ENCODE measurements around the gene MAP2K6. TPM values are rescaled to one million over a fixed set of nuclear protein-coding genes. Genes with fewer than 3 reads are reported as not detected.

The MAP2K6 gene
- total RNA-seq, 1 experiment from 2014 or later, result 17.7 TPM

- H3K36me3 Mint-ChIP-seq (ENCODE audit: insufficient read depth in 1 of 3, low read depth in 3 of 3), result peaks cover 0 to 3% (median 2%) of the 10 kb centered on the region in 3 experiments; a peak in 1 of 7 replicates
- Histone ChIP-seq H3K79me2 (ENCODE audit: insufficient read depth, low read length) (no peaks in the 10 kb centered on the region), H3K23ac (ENCODE audit: insufficient read length, low read depth, low read length) (no peak overlapping the region), H2BK120ac (ENCODE audit: low read depth, low read length, poor library complexity, severe bottlenecking) (no peak overlapping the region), H4K5ac (ENCODE audit: insufficient read length, low read depth, low read length) (no peak overlapping the region), H3K4me2 (ENCODE audit: insufficient read depth, insufficient read length, low read length) (no peak overlapping the region), H3K23me2 (ENCODE audit: insufficient read length, low read depth, low read length, poor library complexity, severe bottlenecking) (peaks cover 7% of the 10 kb centered on the region), H4K20me1 (ENCODE audit: control insufficient read depth, insufficient read depth, insufficient read length) (no peaks in the 10 kb centered on the region), H2BK12ac (ENCODE audit: insufficient read length, low read depth, low read length) (no peak overlapping the region), H3K18ac (ENCODE audit: insufficient read length, low read depth, low read length) (no peak overlapping the region), H3K4ac (ENCODE audit: low read depth, low read length) (no peak overlapping the region), H4K91ac (ENCODE audit: insufficient read length, low read depth, low read length) (no peak overlapping the region), H3T11ph (ENCODE audit: low read length) (no peak overlapping the region), H2BK5ac (ENCODE audit: insufficient read length, low read length) (no peak overlapping the region), H3K27ac (ENCODE audit: insufficient read length, low read depth, low read length) (no peak overlapping the region), H2AK5ac (ENCODE audit: insufficient read length, low read length) (no peak overlapping the region), H3K27me3 (ENCODE audit: insufficient read depth, low read length) (no peaks in the 10 kb centered on the region), H3K4me1 (ENCODE audit: insufficient read depth, low read length) (peaks cover 2% of the 10 kb centered on the region; the same call in 1 of the 2 replicates), H3K56ac (ENCODE audit: insufficient read length, low read depth, low read length) (no peak overlapping the region), H2BK20ac (ENCODE audit: low read depth, low read length, poor library complexity, severe bottlenecking) (no peak overlapping the region), H3K9ac (ENCODE audit: extremely low read depth, insufficient read length, low read length) (no peak overlapping the region), H2AFZ (ENCODE audit: low read length) (no peak overlapping the region), H4K8ac (replicated peaks; ENCODE audit: insufficient read length, low read depth, low read length) (no peak overlapping the region), H3K9me3 (ENCODE audit: control insufficient read depth, low read depth, low read length) (no peaks in the 10 kb centered on the region), H3K14ac (ENCODE audit: insufficient read depth, low read length) (no peak overlapping the region), H2BK15ac (ENCODE audit: low read depth, low read length) (no peak overlapping the region), H3K79me1 (ENCODE audit: insufficient read depth, low read depth, low read length, poor library complexity, severe bottlenecking) (no peaks in the 10 kb centered on the region)
- TF ChIP-seq CTCF (conservative IDR thresholded peaks at IDR 0.05), result no peak
- H3K4me1 Mint-ChIP-seq, result peaks cover 16 to 17% of the 10 kb centered on the region in 2 experiments
- no CpG with 5 or more reads among the region's 2 CpGs for WGBS (ENCODE audit: extremely low coverage, insufficient read length, low lambda C conversion rate)
- H3K4me3 Mint-ChIP-seq, result no peak overlapping the region
- no peak for DNase-seq
- H3K9me3 Mint-ChIP-seq, result no peaks in the 10 kb centered on the region; a peak in 1 of 5 replicates
- no peak overlapping the region for H3K27ac Mint-ChIP-seq
- no peaks in the 10 kb centered on the region for H3K27me3 Mint-ChIP-seq (ENCODE audit: low read depth)
Observed at GRCh38 chr17:69410671-69411070, 3.8 kb upstream of the MAP2K6 start.
